H1 (cell line): ENCODE results near the gene SLC16A9. TPM values are rescaled to one million over a fixed set of nuclear protein-coding genes. Genes with fewer than 3 reads are reported as not detected.

Experiments used
- CTCF ChIA-PET: fragments of 300-600 bp; sonication (Branson Sonifier 250); formaldehyde crosslinking; loops from one replicate; lab custom pipeline; 2021; ENCODE audit not compliant: partially characterized antibody; lab: Charles Lee
- POLR2A ChIA-PET: fragments of 300-600 bp; sonication (Branson Sonifier 250); formaldehyde crosslinking; loops from one replicate; lab custom pipeline; 2021; ENCODE audit warnings: inconsistent platforms; ENCODE audit not compliant: partially characterized antibody; lab: Charles Lee
- DNase-seq, 2 experiments: peaks; one replicate each; pipeline versions ENCODE4 v3.0.0 to v3.0.0-alpha.2; 2010 to 2022; ENCODE audit warnings: low spot score in 2 of 2, low read depth in 1 of 2, mixed read lengths in 1 of 2
- FAIRE-seq: peaks from 2 replicates; lab custom pipeline; 2011; peaks lifted over from hg19 to GRCh38; lab: Jason Lieb, UNC
- H2AFZ ChIP-seq: 2 replicates; pipeline ENCODE4 v1.8.1; 2012; ENCODE audit warnings: low read length, inconsistent platforms
- H2AK5ac ChIP-seq: 2 replicates; pipeline ENCODE4 v1.6.1; 2013; ENCODE audit warnings: low read depth, low read length
- H2BK120ac ChIP-seq: replicated peaks from 2 replicates; pipeline ENCODE3; 2013; ENCODE audit warnings: low read depth, low read length, inconsistent platforms
- H2BK12ac ChIP-seq: 2 replicates; pipeline ENCODE4 v1.6.1; 2013; ENCODE audit warnings: low read depth, low read length
- H2BK15ac ChIP-seq: 2 replicates; pipeline ENCODE4 v1.6.1; 2013; ENCODE audit warnings: low read length
- H2BK20ac ChIP-seq: 2 replicates; pipeline ENCODE4 v1.6.1; 2013; ENCODE audit warnings: low read length
- H2BK5ac ChIP-seq: 2 replicates; pipeline ENCODE4 v1.6.1; 2013; ENCODE audit warnings: low read depth, low read length
- H3K14ac ChIP-seq: 2 replicates; pipeline ENCODE4 v1.6.1; 2013; ENCODE audit warnings: inconsistent platforms; ENCODE audit not compliant: insufficient read length
- H3K18ac ChIP-seq: 2 replicates; pipeline ENCODE4 v1.6.1; 2013; ENCODE audit warnings: low read length; ENCODE audit errors: extremely low read depth
- H3K23ac ChIP-seq: 2 replicates; pipeline ENCODE4 v1.6.1; 2013; ENCODE audit warnings: inconsistent platforms; ENCODE audit not compliant: insufficient read length
- H3K23me2 ChIP-seq: 2 replicates; pipeline ENCODE4 v1.6.1; 2013; ENCODE audit warnings: low read depth, low read length
- H3K27ac ChIP-seq: 2 replicates; pipeline ENCODE4 v1.6.1; 2011; ENCODE audit warnings: low read depth, low read length, inconsistent platforms
- H3K27me3 ChIP-seq, 4 experiments: replicated peaks in 1 of 4; 1 replicate in 1 of 4; 2 replicates in 3 of 4; pipeline versions ENCODE4 v1.6.1 to v1.8.1; 2011 to 2013; ENCODE audit warnings: low read length in 3 of 4, mild to moderate bottlenecking in 3 of 4, inconsistent platforms in 2 of 4, mixed read lengths in 2 of 4, moderate library complexity in 1 of 4; ENCODE audit not compliant: control insufficient read depth in 3 of 4, insufficient read depth in 3 of 4; ENCODE audit errors: extremely low read depth in 1 of 4
- H3K36me3 ChIP-seq, 4 experiments: 2 replicates each; pipeline versions ENCODE4 v1.6.1 to v1.8.1; 2011 to 2013; ENCODE audit warnings: mild to moderate bottlenecking in 4 of 4, low read length in 3 of 4, moderate library complexity in 2 of 4, control low read depth in 1 of 4, inconsistent platforms in 1 of 4; ENCODE audit not compliant: insufficient read depth in 4 of 4, control insufficient read depth in 2 of 4
- H3K4ac ChIP-seq: replicated peaks from 2 replicates; pipeline ENCODE3; 2013; ENCODE audit warnings: low read length, low read depth, mixed read lengths, inconsistent platforms; ENCODE audit not compliant: insufficient read length
- H3K4me1 ChIP-seq, 4 experiments: replicated peaks in 1 of 4; 1 replicate in 1 of 4; 2 replicates in 3 of 4; pipeline versions ENCODE4 v1.6.1 to v1.8.1; 2011 to 2013; ENCODE audit warnings: low read length in 3 of 4, inconsistent platforms in 2 of 4, mixed read lengths in 1 of 4; ENCODE audit not compliant: insufficient read depth in 4 of 4, control insufficient read depth in 3 of 4
- H3K4me2 ChIP-seq, 2 experiments: 2 replicates each; pipeline versions ENCODE4 v1.6.1 to v1.8.1; 2011 to 2013; ENCODE audit warnings: low read depth in 2 of 2, low read length in 2 of 2, control low read depth in 1 of 2, inconsistent platforms in 1 of 2, mild to moderate bottlenecking in 1 of 2; ENCODE audit not compliant: insufficient read depth in 1 of 2
- H3K4me3 ChIP-seq, 4 experiments: fragments of 200-600, 300-600 bp in 1 of 4; sonication (generic), shearing (Covaris generic), sonication (Bioruptor Twin) in 1 of 4; 2 replicates each; pipeline versions ENCODE4 v1.5.1 to v1.8.1; 2011 to 2016; ENCODE audit warnings: low read length in 4 of 4, low read depth in 3 of 4, control low read depth in 2 of 4, inconsistent platforms in 2 of 4, mild to moderate bottlenecking in 2 of 4, mixed read lengths in 1 of 4, moderate library complexity in 1 of 4; ENCODE audit not compliant: insufficient read depth in 2 of 4; ENCODE audit errors: extremely low read depth in 1 of 4
- H3K56ac ChIP-seq: replicated peaks from 2 replicates; pipeline ENCODE3; 2013; ENCODE audit warnings: low read depth, mild to moderate bottlenecking, mixed read lengths, low read length, inconsistent platforms; ENCODE audit not compliant: insufficient read length
- H3K79me1 ChIP-seq: 2 replicates; pipeline ENCODE4 v1.6.1; 2013; ENCODE audit warnings: low read depth, low read length, control low read depth
- H3K79me2 ChIP-seq, 2 experiments: 2 replicates each; pipeline versions ENCODE4 v1.6.1 to v1.8.1; 2012 to 2013; ENCODE audit warnings: low read length in 2 of 2, mild to moderate bottlenecking in 2 of 2, inconsistent platforms in 1 of 2; ENCODE audit not compliant: insufficient read depth in 2 of 2, control insufficient read depth in 1 of 2
- H3K9ac ChIP-seq, 4 experiments: replicated peaks in 1 of 4; 1 replicate in 1 of 4; 2 replicates in 3 of 4; pipeline versions ENCODE4 v1.6.1 to v1.8.1; 2011 to 2013; ENCODE audit warnings: low read depth in 3 of 4, low read length in 3 of 4, control low read depth in 2 of 4, mild to moderate bottlenecking in 2 of 4, moderate library complexity in 2 of 4, inconsistent platforms in 1 of 4; ENCODE audit errors: extremely low read depth in 1 of 4
- H3K9me3 ChIP-seq, 2 experiments: 2 replicates each; pipeline versions ENCODE4 v1.6.1 to v1.8.1; 2012 to 2013; ENCODE audit warnings: mild to moderate bottlenecking in 2 of 2, moderate library complexity in 2 of 2, control low read depth in 1 of 2, inconsistent platforms in 1 of 2, low read depth in 1 of 2, low read length in 1 of 2, mixed read lengths in 1 of 2; ENCODE audit not compliant: insufficient read depth in 2 of 2
- H4K20me1 ChIP-seq, 2 experiments: replicated peaks in 1 of 2; 2 replicates each; pipeline versions ENCODE3 to v1.8.1; 2011 to 2013; ENCODE audit warnings: inconsistent platforms in 2 of 2, low read length in 2 of 2, mild to moderate bottlenecking in 1 of 2; ENCODE audit not compliant: insufficient read depth in 2 of 2, control insufficient read depth in 1 of 2
- H4K5ac ChIP-seq: 2 replicates; pipeline ENCODE4 v1.6.1; 2013; ENCODE audit warnings: low read length, low read depth, mixed read lengths, inconsistent platforms; ENCODE audit not compliant: insufficient read length
- H4K8ac ChIP-seq: 2 replicates; pipeline ENCODE4 v1.8.0; 2013; ENCODE audit warnings: mild to moderate bottlenecking, moderate library complexity, low read length, inconsistent platforms; ENCODE audit not compliant: insufficient read depth; ENCODE audit errors: extremely low read depth
- H4K91ac ChIP-seq: replicated peaks from 2 replicates; pipeline ENCODE3; 2013; ENCODE audit warnings: low read length, mixed read lengths, inconsistent platforms; ENCODE audit not compliant: insufficient read length
- CEBPB ChIP-seq: IDR thresholded peaks from 2 replicates; pipeline ENCODE4 v1.6.1; 2012; ENCODE audit warnings: low read depth, low read length
- CTCF ChIP-seq, 3 experiments: IDR thresholded peaks; 1 replicate in 2 of 3; 2 replicates in 1 of 3; pipeline versions ENCODE4 v1.5.1 to v1.6.1; 2011; ENCODE audit warnings: low read length in 3 of 3, mild to moderate bottlenecking in 3 of 3, inconsistent platforms in 2 of 3, low read depth in 1 of 3, moderate library complexity in 1 of 3; ENCODE audit not compliant: insufficient read depth in 1 of 3; ENCODE audit errors: control extremely low read depth in 1 of 3
- EP300 ChIP-seq, 2 experiments: IDR thresholded peaks; 1 replicate in 1 of 2; 2 replicates in 1 of 2; pipeline ENCODE4 v1.6.1; 2011 to 2012; ENCODE audit warnings: low read depth in 2 of 2, low read length in 2 of 2, mild to moderate bottlenecking in 2 of 2, borderline replicate concordance in 1 of 2, inconsistent platforms in 1 of 2, moderate library complexity in 1 of 2
- MAX ChIP-seq: IDR thresholded peaks from 2 replicates; pipeline ENCODE4 v1.6.1; 2012; ENCODE audit warnings: inconsistent platforms
- NANOG ChIP-seq: IDR thresholded peaks from 2 replicates; pipeline ENCODE4 v1.6.1; 2011; ENCODE audit warnings: low read length, low read depth, mild to moderate bottlenecking, inconsistent platforms; ENCODE audit not compliant: insufficient read depth, poor library complexity, severe bottlenecking
- NRF1 ChIP-seq: IDR thresholded peaks from 2 replicates; pipeline ENCODE4 v1.6.1; 2011; ENCODE audit warnings: mild to moderate bottlenecking, low read depth, low read length, improper control_type of control experiment
- RAD21 ChIP-seq, 2 experiments: IDR thresholded peaks in 1 of 2; conservative IDR thresholded peaks in 1 of 2; 2 replicates each; pipeline ENCODE4 v1.6.1; 2011; ENCODE audit warnings: low read depth in 2 of 2, low read length in 2 of 2, improper control_type of control experiment in 1 of 2, inconsistent platforms in 1 of 2, mild to moderate bottlenecking in 1 of 2, moderate library complexity in 1 of 2
- SRF ChIP-seq: IDR thresholded peaks from 2 replicates; pipeline ENCODE4 v1.6.1; 2011; ENCODE audit warnings: mild to moderate bottlenecking, low read depth, low read length, moderate library complexity
- TAF7 ChIP-seq: optimal IDR thresholded peaks from 2 replicates; pipeline ENCODE3; 2011; ENCODE audit warnings: low read depth, mild to moderate bottlenecking, inconsistent platforms, low read length, moderate library complexity, borderline replicate concordance
- WGBS, 2 experiments: shearing (Covaris generic) in 1 of 2; methylation state at CpG; one replicate each; pipeline versions ENCODE4 v1.1.6 to v1.1.7; 2013 to 2015; ENCODE audit warnings: low lambda C conversion rate in 2 of 2, mixed read lengths in 2 of 2, inconsistent platforms in 1 of 2, low coverage in 1 of 2, missing lambda C conversion rate in 1 of 2; ENCODE audit not compliant: insufficient replicate concordance in 2 of 2, insufficient coverage in 1 of 2, insufficient read length in 1 of 2; ENCODE audit errors: extremely low coverage in 1 of 2, missing lambda C conversion rate in 1 of 2; 5-methylcytosine and 5-hydroxymethylcytosine counted together
- polyA plus RNA-seq, 7 experiments: library from polyadenylated mRNA; depleted of rRNA in 3 of 7; stranded (reverse) in 5 of 7; unstranded in 2 of 7; fragments of >200 nt in 5 of 7; fragments of 200-250 nt in 2 of 7; gene quantifications; 1 replicate in 5 of 7; 2 replicates in 1 of 7; 4 replicates in 1 of 7; pipeline versions ENCODE4 v1.2.1 to v1.2.3, GENCODE V29; 2011 to 2013; ENCODE audit warnings: missing spikeins in 2 of 7, mixed read lengths in 2 of 7
- total RNA-seq: library from RNA; stranded (reverse); fragmentation: NEBNext Ultra II Directional; extraction: Animal tissue kit (Norgen Biotek cat#: 25700); gene quantifications from 2 replicates; pipeline ENCODE4 v1.2.1, GENCODE V29; 2021

The SLC16A9 gene
- total and polyA plus RNA-seq, 2 of the 8 experiments (the other 6 are each of a cell fraction or from before 2014, with no cell fraction given) = 11.2 to 20.5 TPM

GRCh38 chr10:59750155-59750945 is 40.7 kb upstream of the SLC16A9 start:
- Histone ChIP-seq H2BK120ac (no peak overlapping the region), H3K27me3 (no peaks in the 10 kb centered on the region), H3K9me3 (no peaks in the 10 kb centered on the region), H3K56ac (no peak overlapping the region), H3K4ac (no peak overlapping the region), H4K91ac (no peak overlapping the region), H3K79me1 (no peaks in the 10 kb centered on the region), H2BK15ac (no peak overlapping the region), H3K14ac (no peak overlapping the region), H4K8ac (no peak overlapping the region), H4K5ac (no peak overlapping the region), H2BK12ac (no peak overlapping the region), H3K27ac (no peak overlapping the region), H2AFZ (no peak overlapping the region), H4K20me1 (no peaks in the 10 kb centered on the region), H2BK5ac (no peak overlapping the region), H3K9ac (no peak overlapping the region), H3K23ac (no peak overlapping the region), H3K23me2 (no peaks in the 10 kb centered on the region), H3K4me3 (no peak overlapping the region), H2AK5ac (no peak overlapping the region), H2BK20ac (no peak overlapping the region), H3K4me1 (no peaks in the 10 kb centered on the region), H3K36me3 (no peaks in the 10 kb centered on the region), H3K18ac (no peak overlapping the region), H3K4me2 (no peak overlapping the region), H3K79me2 (no peaks in the 10 kb centered on the region)
- POLR2A ChIA-PET = no interaction called here
- FAIRE-seq (no peak), DNase-seq (no peak)
- 90% methylated on average over 12 of the region's 12 CpGs; no CpG with 5 or more reads in 1 of the 2 experiments for WGBS, 2 experiments
- CTCF ChIA-PET = interaction anchor here (0.6 to 1.4 kb wide), 2 partner anchors 50 to 1450 kb away, joined by 3 to 4 read pairs; no protein-coding TSS in a partner anchor
- TF ChIP-seq NRF1 (no peak), EP300 (IDR thresholded peaks at IDR 0.05; ENCODE audit: borderline replicate concordance in 1 of 2, low read depth in 2 of 2, low read length in 2 of 2) (no peak), CTCF (IDR thresholded peaks at IDR 0.05; ENCODE audit: control extremely low read depth in 1 of 3, insufficient read depth in 1 of 3, low read depth in 1 of 3, low read length in 3 of 3) (no peak), SRF (no peak), RAD21 (IDR thresholded peaks at IDR 0.05 in 1 of 2, conservative IDR thresholded peaks at IDR 0.05 in 1 of 2; ENCODE audit: low read depth in 2 of 2, low read length in 2 of 2) (no peak), NANOG (no peak), TAF7 (no peak), MAX (no peak), CEBPB (no peak)
